SJSA1 (cell line): ENCODE results near the gene UPK3A. TPM values are rescaled to one million over a fixed set of nuclear protein-coding genes. Genes with fewer than 3 reads are reported as not detected.
"Not testable (repeated sequence)": the region's sequence is repeated elsewhere in the genome, so short reads cannot be mapped to it uniquely, and the experiment has no call there.

Experiments
- DNase-seq, 2 experiments: peaks; one replicate each; pipeline ENCODE4 v3.0.0-alpha.2; 2015 to 2020; ENCODE audit warnings: low spot score in 2 of 2, low read depth in 1 of 2
- H3K27ac ChIP-seq: fragments of 250-450 bp; sonication (Bioruptor Pico); 2 replicates; pipeline ENCODE4 v1.5.1; 2020; ENCODE audit warnings: mild to moderate bottlenecking, moderate library complexity
- H3K27me3 ChIP-seq: fragments of 250-450 bp; sonication (Bioruptor Pico); replicated peaks from 2 replicates; pipeline ENCODE4 v1.5.1; 2020; ENCODE audit warnings: mild to moderate bottlenecking, moderate library complexity
- H3K36me3 ChIP-seq: fragments of 250-450 bp; sonication (Bioruptor Pico); 2 replicates; pipeline ENCODE4 v1.5.1; 2020; ENCODE audit warnings: mild to moderate bottlenecking
- H3K4me1 ChIP-seq: fragments of 250-450 bp; sonication (Bioruptor Pico); replicated peaks from 2 replicates; pipeline ENCODE4 v1.6.1; 2021; ENCODE audit warnings: mild to moderate bottlenecking
- H3K4me3 ChIP-seq: fragments of 250-450 bp; sonication (Bioruptor Pico); 2 replicates; pipeline ENCODE4 v1.5.1; 2020; ENCODE audit warnings: mild to moderate bottlenecking
- H3K9me3 ChIP-seq: fragments of 250-450 bp; sonication (Bioruptor Pico); replicated peaks from 2 replicates; pipeline ENCODE4 v1.5.1; 2020; ENCODE audit warnings: mild to moderate bottlenecking
- total RNA-seq: library from RNA; depleted of rRNA; stranded (reverse); fragments of >200 nt; shearing (Covaris generic); gene quantifications from 2 replicates; pipeline ENCODE4 v1.2.3, GENCODE V29; 2014

The UPK3A gene
- total RNA-seq, 1 experiment from 2014 or later, result not detected

GRCh38 chr22:45314786-45315185 is 30.0 kb downstream of the UPK3A start:
- Histone ChIP-seq H3K9me3 (no peaks in the 10 kb centered on the region), H3K27me3 (no peaks in the 10 kb centered on the region), H3K4me1 (peaks cover 38% of the 10 kb centered on the region), H3K27ac (no peak overlapping the region), H3K4me3 (no peak overlapping the region), H3K36me3 (peaks cover 15% of the 10 kb centered on the region)
- DNase-seq, result no peak

GRCh38 chr22:45316796-45317526 is 32.2 kb downstream of the UPK3A start:
- Histone ChIP-seq H3K27ac (peak overlapping the region; percentile 90; the same call in 1 of the 2 replicates), H3K4me1 (peaks cover 45% of the 10 kb centered on the region), H3K36me3 (peaks cover 15% of the 10 kb centered on the region), H3K9me3 (no peaks in the 10 kb centered on the region), H3K27me3 (no peaks in the 10 kb centered on the region), H3K4me3 (no peak overlapping the region)
- no peak for DNase-seq

- peak; percentile 64 to 77 for DNase-seq
- no peaks in the 10 kb centered on the region for H3K27me3 ChIP-seq
- peaks cover 15% of the 10 kb centered on the region for H3K36me3 ChIP-seq
- no peak overlapping the region for H3K4me3 ChIP-seq
- H3K9me3 ChIP-seq, result no peaks in the 10 kb centered on the region
- H3K27ac ChIP-seq, result peak overlapping the region; percentile 90
- peaks cover 45% of the 10 kb centered on the region for H3K4me1 ChIP-seq
Observed at GRCh38 chr22:45317551-45318167, 32.9 kb downstream of the UPK3A start.

- H3K9me3 ChIP-seq, result no peaks in the 10 kb centered on the region
- peak overlapping the region; percentile 90 for H3K27ac ChIP-seq
- no peak overlapping the region for H3K4me3 ChIP-seq
- DNase-seq, result peak; percentile 90 to 92
- peaks cover 17% of the 10 kb centered on the region for H3K36me3 ChIP-seq
- no peaks in the 10 kb centered on the region for H3K27me3 ChIP-seq
- H3K4me1 ChIP-seq, result peaks cover 45% of the 10 kb centered on the region
Observed at GRCh38 chr22:45318168-45318557, 33.4 kb downstream of the UPK3A start.

GRCh38 chr22:45318558-45319323 is 34.0 kb downstream of the UPK3A start:
- H3K4me1 ChIP-seq, result peaks cover 45% of the 10 kb centered on the region
- H3K9me3 ChIP-seq, result no peaks in the 10 kb centered on the region
- DNase-seq, result peak; percentile 89 to 95
- H3K36me3 ChIP-seq, result peaks cover 23% of the 10 kb centered on the region
- H3K27ac ChIP-seq, result peak overlapping the region; percentile 90
- no peak overlapping the region for H3K4me3 ChIP-seq
- no peaks in the 10 kb centered on the region for H3K27me3 ChIP-seq

GRCh38 chr22:45319324-45319685 is 34.6 kb downstream of the UPK3A start:
- H3K27ac ChIP-seq, result peak overlapping the region; percentile 90
- no peaks in the 10 kb centered on the region for H3K9me3 ChIP-seq
- no peak for DNase-seq
- no peak overlapping the region for H3K4me3 ChIP-seq
- peaks cover 29% of the 10 kb centered on the region for H3K36me3 ChIP-seq
- H3K4me1 ChIP-seq, result peaks cover 45% of the 10 kb centered on the region
- no peaks in the 10 kb centered on the region for H3K27me3 ChIP-seq

GRCh38 chr22:45320357-45320976 is 35.7 kb downstream of the UPK3A start:
- Histone ChIP-seq H3K4me3 (no peak overlapping the region), H3K27ac (peak overlapping the region; percentile 90), H3K36me3 (peaks cover 40% of the 10 kb centered on the region), H3K9me3 (no peaks in the 10 kb centered on the region), H3K27me3 (no peaks in the 10 kb centered on the region), H3K4me1 (peaks cover 45% of the 10 kb centered on the region)
- DNase-seq, result peak; percentile 60 to 71

GRCh38 chr22:45321827-45322226 is 37.1 kb downstream of the UPK3A start:
- H3K27ac ChIP-seq, result no peak overlapping the region
- no peaks in the 10 kb centered on the region for H3K27me3 ChIP-seq
- H3K36me3 ChIP-seq, result peaks cover 43% of the 10 kb centered on the region
- no peak for DNase-seq
- peaks cover 44% of the 10 kb centered on the region for H3K4me1 ChIP-seq
- no peaks in the 10 kb centered on the region for H3K9me3 ChIP-seq
- no peak overlapping the region for H3K4me3 ChIP-seq

- no peak for DNase-seq
- peaks cover 33% of the 10 kb centered on the region for H3K4me1 ChIP-seq
- no peak overlapping the region for H3K4me3 ChIP-seq
- no peaks in the 10 kb centered on the region for H3K27me3 ChIP-seq
- H3K36me3 ChIP-seq, result peaks cover 52% of the 10 kb centered on the region
- no peak overlapping the region for H3K27ac ChIP-seq
- H3K9me3 ChIP-seq, result no peaks in the 10 kb centered on the region
Observed at GRCh38 chr22:45322873-45323525, 38.2 kb downstream of the UPK3A start.

GRCh38 chr22:45323695-45324094 is 38.9 kb downstream of the UPK3A start:
- H3K27me3 ChIP-seq, result no peaks in the 10 kb centered on the region
- DNase-seq, result no peak
- H3K27ac ChIP-seq, result no peak overlapping the region
- H3K36me3 ChIP-seq, result peaks cover 55% of the 10 kb centered on the region
- peaks cover 26% of the 10 kb centered on the region for H3K4me1 ChIP-seq
- H3K4me3 ChIP-seq, result no peak overlapping the region
- H3K9me3 ChIP-seq, result no peaks in the 10 kb centered on the region

GRCh38 chr22:45324311-45324711 is 39.6 kb downstream of the UPK3A start:
- no peak overlapping the region for H3K27ac ChIP-seq
- no peak overlapping the region for H3K4me3 ChIP-seq
- peaks cover 20% of the 10 kb centered on the region for H3K4me1 ChIP-seq
- DNase-seq, result no peak
- H3K36me3 ChIP-seq, result peaks cover 60% of the 10 kb centered on the region
- H3K27me3 ChIP-seq, result no peaks in the 10 kb centered on the region
- H3K9me3 ChIP-seq, result no peaks in the 10 kb centered on the region

GRCh38 chr22:45328261-45328660 is 43.5 kb downstream of the UPK3A start:
- H3K4me1 ChIP-seq, H3K27me3 ChIP-seq, H3K27ac ChIP-seq, H3K4me3 ChIP-seq, H3K9me3 ChIP-seq, DNase-seq: not testable (repeated sequence)
- peaks cover 78% of the 10 kb centered on the region for H3K36me3 ChIP-seq

GRCh38 chr22:45328822-45329529 is 44.2 kb downstream of the UPK3A start:
- H3K9me3 ChIP-seq, result no peaks in the 10 kb centered on the region
- H3K4me1 ChIP-seq, result no peaks in the 10 kb centered on the region
- no peak overlapping the region for H3K4me3 ChIP-seq
- H3K36me3 ChIP-seq, result peaks cover 75% of the 10 kb centered on the region
- no peak for DNase-seq
- no peak overlapping the region for H3K27ac ChIP-seq
- H3K27me3 ChIP-seq, result no peaks in the 10 kb centered on the region
